Hippocampal formation (tissue), 2 donors: ENCODE data around the gene FAM76A.
"Not testable (repeated sequence)": the region's sequence is repeated elsewhere in the genome, so short reads cannot be mapped to it uniquely, and the experiment has no call there.

Source experiments
- DNase-seq, 2 donors: peaks; one replicate each; lab custom pipeline; 2025; lab: John Stamatoyannopoulos, UW

FAM76A gene

DNA sequence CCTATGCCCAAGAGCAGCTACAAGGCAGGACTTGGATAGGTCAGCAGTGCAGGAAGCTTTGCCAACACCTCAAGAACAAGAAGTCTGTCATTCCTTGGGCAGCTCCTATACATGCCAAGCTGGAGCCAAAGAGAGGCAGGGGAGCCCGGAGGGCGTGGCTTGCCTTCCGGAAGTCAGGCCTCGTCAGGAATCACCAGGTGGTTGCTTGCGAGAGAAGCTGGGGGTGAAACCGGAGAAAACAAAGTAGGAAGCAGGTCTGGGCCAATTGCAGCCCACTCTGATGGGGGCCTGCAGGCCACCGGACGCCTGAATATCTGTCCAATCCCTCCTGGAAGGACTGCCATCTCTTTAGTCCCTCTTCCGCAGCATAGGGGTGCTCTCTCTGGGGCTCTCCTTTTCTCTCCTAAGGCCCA, 794 bp upstream of the FAM76A start:
- no peak for DNase-seq

- peak in 1 of 2 donors; percentile 54 for DNase-seq
These were observed 648 bp downstream of the FAM76A start for GRCh38 chr1:27726173-27727044.

GRCh38 chr1:27727126-27727525, 1.4 kb downstream of the FAM76A start:
- DNase-seq: no peak

DNA sequence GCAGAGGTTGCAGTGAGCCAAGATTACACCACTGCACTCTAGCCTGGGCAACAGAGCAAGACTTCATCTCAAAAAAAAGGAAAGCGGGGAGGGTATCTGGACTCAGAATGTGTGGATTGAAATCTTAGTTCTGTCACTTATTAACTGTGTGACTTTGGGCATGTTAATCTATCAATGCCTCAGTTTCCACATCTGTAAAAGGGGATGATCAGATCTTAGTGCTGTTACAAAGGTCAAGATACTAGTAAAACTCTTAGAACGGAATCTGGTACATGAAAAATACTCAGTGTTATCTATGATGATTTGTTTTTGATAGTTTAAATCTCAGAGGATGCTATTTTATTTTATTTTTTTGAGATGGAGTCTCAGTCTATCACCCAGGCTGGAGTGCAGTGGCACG, 10.5 kb downstream of the FAM76A start:
- DNase-seq: no peak

DNA sequence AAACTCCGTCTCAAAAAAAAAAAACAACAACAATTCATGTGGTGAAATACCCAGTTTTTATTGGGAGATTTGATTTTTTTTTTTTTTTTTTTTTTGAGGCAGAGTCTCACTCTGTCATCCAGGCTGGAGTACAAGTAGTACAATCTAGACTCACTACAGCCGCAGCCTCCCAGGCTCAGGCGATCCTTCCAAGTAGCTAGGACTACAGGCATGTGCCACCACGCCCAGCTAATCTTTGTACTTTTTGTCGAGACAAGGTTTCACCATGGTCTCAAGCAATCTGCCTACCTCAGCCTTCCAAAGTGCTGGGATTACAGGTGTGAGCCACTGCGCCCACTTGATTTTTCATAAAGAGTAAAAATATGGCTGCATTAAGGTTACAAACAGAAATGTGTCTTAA, 15.4 kb downstream of the FAM76A start:
- DNase-seq: no peak

DNA sequence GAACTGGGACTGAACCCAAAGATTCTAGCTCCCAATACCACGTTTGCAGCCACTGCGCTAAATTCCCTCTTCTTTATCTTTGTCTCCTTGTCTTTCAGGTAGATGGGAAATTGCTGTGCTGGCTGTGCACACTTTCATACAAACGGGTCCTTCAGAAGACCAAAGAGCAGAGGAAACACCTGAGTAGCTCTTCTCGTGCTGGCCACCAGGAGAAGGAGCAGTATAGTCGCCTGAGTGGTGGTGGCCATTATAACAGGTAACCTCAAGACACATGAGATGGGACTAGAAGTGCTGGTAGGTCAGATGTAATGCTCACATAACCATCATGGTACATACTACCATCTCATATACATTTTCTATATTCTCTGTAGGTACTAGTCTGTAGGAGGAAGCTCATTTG, 18.8 kb downstream of the FAM76A start:
- DNase-seq: no peak

DNA sequence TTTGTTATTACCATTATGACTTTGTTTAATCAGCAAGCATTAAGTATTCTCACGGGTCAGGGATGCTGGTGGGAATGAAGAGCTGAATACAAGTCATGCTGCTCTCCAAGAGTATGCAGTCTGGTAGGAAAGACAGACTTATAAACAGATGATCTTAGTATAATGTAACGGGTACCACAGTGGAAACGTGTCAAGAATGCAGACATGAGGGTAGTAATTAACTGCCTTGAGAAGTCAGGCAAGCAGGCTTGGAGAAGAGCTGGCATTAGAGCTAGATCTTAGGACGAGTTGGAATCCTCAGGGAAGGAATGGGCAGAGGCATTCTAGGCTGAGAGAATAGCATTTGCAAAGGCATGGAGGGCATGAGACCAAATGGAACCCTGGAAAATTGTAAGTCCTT, 19.7 kb downstream of the FAM76A start:
- no peak for DNase-seq

DNA sequence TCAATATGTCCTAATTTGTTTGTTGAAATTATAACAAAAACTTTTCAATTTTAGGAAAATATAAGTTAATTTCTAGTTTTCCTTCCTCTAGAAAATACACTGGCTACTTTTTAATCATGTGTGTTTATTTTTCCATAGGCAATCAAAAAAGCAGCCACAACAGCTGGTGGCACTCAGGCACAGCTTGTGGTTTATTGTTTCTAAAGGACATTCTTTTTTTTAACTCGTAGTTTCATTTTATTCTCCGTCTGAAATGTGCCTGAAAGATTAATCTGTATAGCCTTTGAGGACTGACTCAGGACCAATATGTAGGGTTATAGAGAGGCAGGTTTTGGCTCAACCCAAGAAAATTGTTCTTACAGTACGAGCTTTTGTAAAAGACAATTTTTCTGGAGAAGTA, 26.6 kb downstream of the FAM76A start:
- no peak for DNase-seq

DNA sequence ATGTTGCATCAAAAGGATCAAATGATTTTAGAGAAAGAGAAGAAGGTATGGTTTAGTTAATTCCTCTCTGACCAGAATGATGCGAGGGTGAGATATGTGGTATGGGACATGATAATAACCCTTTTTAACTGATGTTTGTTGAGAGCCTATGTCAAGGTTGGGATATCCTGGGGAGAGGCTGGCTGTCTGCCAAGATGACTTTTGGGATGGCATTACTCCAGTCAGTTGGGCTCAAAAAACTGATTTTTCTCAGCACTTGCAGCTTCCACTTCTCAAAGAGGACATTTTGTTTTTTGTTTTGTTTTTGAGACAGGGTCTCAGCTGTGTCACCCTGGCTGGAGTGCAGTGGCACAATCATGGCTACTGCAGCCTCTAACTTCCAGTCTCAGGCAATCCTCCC, 29.5 kb downstream of the FAM76A start:
- DNase-seq: no peak

DNA sequence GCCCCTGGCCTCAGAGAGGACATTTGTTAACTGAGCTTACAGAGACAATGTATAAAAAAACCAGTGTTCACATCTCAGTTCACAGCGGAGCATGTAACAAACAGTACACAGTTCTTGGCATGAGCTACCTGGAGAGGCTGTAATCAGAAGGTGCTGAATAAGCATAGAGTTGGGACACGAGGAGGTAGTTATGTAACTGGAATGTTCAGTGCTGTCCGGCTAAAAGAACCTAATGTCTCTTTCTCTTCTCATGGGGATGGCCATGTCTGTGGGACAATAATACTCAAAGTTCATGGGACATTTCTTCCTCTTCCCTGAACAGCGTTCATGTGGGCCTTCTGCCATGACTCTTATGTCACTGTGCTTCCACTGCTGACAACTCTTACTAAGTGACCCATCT, 30.1 kb downstream of the FAM76A start:
- DNase-seq: no peak

DNA sequence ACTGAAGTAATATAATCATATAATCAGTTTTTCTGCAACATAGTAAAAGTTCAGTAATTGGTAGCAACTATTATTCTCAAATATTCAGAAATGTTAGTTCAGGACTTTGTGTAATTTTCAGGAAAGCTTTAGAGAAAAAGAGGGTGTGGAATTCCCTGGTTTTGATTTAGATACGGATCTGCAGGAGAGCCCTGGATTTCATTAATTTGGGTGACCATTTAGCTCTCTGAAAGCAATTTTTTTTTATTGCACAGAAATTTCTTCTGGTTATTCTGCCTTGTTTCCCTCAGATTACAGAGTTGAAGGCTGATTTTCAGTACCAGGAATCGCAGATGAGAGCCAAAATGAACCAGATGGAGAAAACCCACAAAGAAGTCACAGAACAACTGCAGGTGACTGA, 33.5 kb downstream of the FAM76A start:
- DNase-seq: no peak

- no peak for DNase-seq
These were observed 34.7 kb downstream of the FAM76A start for GRCh38 chr1:27760426-27760825.

DNA sequence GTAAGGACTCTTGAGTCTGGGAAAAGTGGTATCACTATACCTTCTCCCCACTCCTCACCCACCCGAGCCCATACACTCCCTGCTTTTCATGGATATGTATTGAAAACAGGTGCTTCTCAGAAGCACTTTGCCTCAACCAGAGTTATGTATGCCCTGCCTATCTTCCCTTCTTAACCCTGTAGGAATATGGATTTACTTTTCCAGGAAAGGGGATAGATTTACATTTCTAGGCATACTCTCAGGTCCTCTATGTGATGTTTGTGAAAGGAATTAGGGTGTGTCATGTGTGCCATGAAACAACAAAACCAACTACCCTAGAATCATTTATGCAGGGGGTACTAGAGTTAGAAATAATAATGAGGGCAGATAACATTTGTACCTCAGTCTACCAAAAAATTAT, 36.3 kb downstream of the FAM76A start:
- DNase-seq: no peak

DNA sequence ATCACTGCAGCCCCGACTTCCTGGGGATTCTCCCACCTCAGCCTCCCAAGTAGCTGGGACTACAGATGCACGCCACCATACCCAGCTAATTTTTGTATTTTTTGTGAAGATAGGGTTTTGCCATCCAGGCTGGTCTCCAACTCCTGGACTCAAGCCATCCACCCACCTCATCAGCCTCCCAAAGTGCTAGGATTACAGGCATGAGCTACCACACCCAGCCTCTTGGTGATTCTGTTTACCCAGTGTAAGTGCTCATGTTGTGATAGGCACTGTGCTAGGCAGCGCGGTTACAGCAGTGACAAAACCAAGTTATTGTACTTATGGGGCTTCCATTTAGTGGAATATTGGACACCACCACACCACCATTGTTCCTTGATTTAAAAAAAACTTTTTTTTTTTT, 37.6 kb downstream of the FAM76A start:
- no peak for DNase-seq

- no peak for DNase-seq
These were observed 44.6 kb downstream of the FAM76A start for GRCh38 chr1:27770293-27770830.

- no peak for DNase-seq
These were observed 46.5 kb downstream of the FAM76A start for GRCh38 chr1:27772036-27772931.

GRCh38 chr1:27772932-27773825, 47.4 kb downstream of the FAM76A start, which contains the start of gene STX12:
Gene STX12, plus strand, starts transcription at chr1:27773219. Its CDS starts 89 bp downstream, at chr1:27773308.
- DNase-seq: peak; percentile 96

- no peak for DNase-seq
These were observed 48.2 kb downstream of the FAM76A start for GRCh38 chr1:27773826-27774445.

- DNase-seq: no peak
These were observed 48.9 kb downstream of the FAM76A start for GRCh38 chr1:27774654-27775053.

DNA sequence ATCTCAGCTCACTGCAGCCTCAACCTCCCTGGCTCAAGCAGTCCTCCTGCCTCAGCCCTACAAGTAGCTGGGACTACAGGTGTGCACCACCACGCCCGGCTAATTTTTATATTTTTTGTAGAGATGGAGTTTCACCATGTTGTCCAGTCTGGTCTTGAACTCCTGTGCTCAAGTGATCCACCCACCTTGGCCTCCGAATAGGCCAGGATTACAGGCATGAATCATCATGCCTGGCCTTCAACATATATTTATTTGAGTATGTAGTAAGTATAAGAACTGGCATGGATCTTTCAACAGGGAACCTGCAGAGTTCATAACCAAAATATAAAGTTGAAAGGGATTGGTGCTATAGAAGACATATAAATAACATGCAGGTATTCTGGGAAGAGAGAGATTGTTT, 49.6 kb downstream of the FAM76A start:
- DNase-seq: not testable (repeated sequence)

GRCh38 chr1:27776276-27776675, 50.5 kb downstream of the FAM76A start:
- not testable (repeated sequence) for DNase-seq
